IMR-90 (cell line): ENCODE results near the gene MCF2L.

Source experiments
- POLR2A ChIP-seq: IDR thresholded peaks from 2 replicates; pipeline ENCODE4 v1.6.1; 2012; ENCODE audit warnings: mild to moderate bottlenecking, low read depth, low read length
- SMC3 ChIP-seq: fragments of 150-350 bp; IDR thresholded peaks from 2 replicates; pipeline ENCODE4 v1.6.1; 2016; ENCODE audit warnings: low read depth, mild to moderate bottlenecking, antibody characterized with exemption, low read length, moderate library complexity
- TF ChIP-seq, protein P1 (sequence below): conservative IDR thresholded peaks from 2 replicates; pipeline ENCODE4 v1.5.1; 2012; ENCODE audit warnings: mild to moderate bottlenecking, low read depth, low read length, improper control_type of control experiment
- TF ChIP-seq, protein P2 (sequence below): fragments of 150-350 bp; IDR thresholded peaks from 2 replicates; pipeline ENCODE4 v1.6.1; 2017; ENCODE audit warnings: mild to moderate bottlenecking, antibody characterized with exemption, low read length, low read depth

DNA sequence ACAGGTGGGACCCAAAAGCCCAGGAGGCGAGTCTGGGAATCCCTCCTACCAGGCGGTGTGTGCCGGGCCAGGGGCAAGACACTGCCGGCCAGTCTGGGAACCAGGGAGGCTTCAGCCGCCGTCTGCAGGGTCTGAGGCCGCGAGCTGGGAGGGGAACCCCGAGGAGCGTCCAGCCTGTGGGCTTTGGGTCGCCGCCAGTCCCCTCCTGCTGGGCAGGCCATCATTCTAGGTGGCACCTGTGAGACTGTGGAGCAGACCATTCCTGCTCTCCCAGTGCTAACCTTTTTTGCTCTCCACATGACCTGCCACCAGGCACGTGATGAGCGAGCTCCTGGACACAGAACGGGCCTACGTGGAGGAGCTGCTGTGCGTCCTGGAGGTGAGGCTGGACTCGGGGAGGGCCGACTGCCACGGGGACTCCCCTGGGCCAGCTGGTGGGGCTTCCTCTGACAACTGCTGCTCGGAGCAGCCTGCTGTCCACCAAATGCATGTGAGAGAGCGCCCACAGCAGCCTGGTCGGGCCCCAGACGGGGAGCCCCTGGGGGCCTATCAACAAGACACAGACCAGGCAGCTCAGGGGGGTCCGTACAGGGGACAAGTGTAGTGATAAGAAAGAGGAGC is 112.0 kb downstream of the MCF2L start:
- TF ChIP-seq, protein P1, sequence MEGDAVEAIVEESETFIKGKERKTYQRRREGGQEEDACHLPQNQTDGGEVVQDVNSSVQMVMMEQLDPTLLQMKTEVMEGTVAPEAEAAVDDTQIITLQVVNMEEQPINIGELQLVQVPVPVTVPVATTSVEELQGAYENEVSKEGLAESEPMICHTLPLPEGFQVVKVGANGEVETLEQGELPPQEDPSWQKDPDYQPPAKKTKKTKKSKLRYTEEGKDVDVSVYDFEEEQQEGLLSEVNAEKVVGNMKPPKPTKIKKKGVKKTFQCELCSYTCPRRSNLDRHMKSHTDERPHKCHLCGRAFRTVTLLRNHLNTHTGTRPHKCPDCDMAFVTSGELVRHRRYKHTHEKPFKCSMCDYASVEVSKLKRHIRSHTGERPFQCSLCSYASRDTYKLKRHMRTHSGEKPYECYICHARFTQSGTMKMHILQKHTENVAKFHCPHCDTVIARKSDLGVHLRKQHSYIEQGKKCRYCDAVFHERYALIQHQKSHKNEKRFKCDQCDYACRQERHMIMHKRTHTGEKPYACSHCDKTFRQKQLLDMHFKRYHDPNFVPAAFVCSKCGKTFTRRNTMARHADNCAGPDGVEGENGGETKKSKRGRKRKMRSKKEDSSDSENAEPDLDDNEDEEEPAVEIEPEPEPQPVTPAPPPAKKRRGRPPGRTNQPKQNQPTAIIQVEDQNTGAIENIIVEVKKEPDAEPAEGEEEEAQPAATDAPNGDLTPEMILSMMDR = no peak
- no peak for TF ChIP-seq SMC3
- TF ChIP-seq, protein P2, sequence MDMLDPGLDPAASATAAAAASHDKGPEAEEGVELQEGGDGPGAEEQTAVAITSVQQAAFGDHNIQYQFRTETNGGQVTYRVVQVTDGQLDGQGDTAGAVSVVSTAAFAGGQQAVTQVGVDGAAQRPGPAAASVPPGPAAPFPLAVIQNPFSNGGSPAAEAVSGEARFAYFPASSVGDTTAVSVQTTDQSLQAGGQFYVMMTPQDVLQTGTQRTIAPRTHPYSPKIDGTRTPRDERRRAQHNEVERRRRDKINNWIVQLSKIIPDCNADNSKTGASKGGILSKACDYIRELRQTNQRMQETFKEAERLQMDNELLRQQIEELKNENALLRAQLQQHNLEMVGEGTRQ = no peak
- no peak for TF ChIP-seq POLR2A
